Epithelial cell of proximal tubule (primary cell): ENCODE measurements around the gene NAA15. TPM values are rescaled to one million over a fixed set of nuclear protein-coding genes. Genes with fewer than 3 reads are reported as not detected.

Experiments used
- DNase-seq: peaks from one replicate; pipeline ENCODE4 v3.0.0-alpha.2; 2011; ENCODE audit warnings: low read depth
- H3K4me3 ChIP-seq: 2 replicates; pipeline ENCODE4 v1.5.1; 2011; ENCODE audit warnings: low read depth, mild to moderate bottlenecking, low read length
- CTCF ChIP-seq: conservative IDR thresholded peaks from 2 replicates; pipeline ENCODE4 v1.5.1; 2012; ENCODE audit warnings: low read depth, mild to moderate bottlenecking, low read length
- total RNA-seq: library from RNA; depleted of rRNA; stranded (reverse); fragments of >200 nt; gene quantifications from 2 replicates; pipeline ENCODE4 v1.2.3, GENCODE V29; 2015

The NAA15 gene
- total RNA-seq, 1 donor from 2014 or later = 33.7 TPM

GRCh38 chr4:139278912-139279759 lies 22.2 kb upstream of the NAA15 start:
- TF ChIP-seq CTCF = no peak
- no peak for DNase-seq
- peak overlapping the region; percentile 56 for H3K4me3 ChIP-seq

- TF ChIP-seq CTCF = no peak
- no peak for DNase-seq
- H3K4me3 ChIP-seq = peak within 1 kb of the TSS; percentile 56
Measured at GRCh38 chr4:139279760-139280620, 21.3 kb upstream of the NAA15 start, which contains the start of gene MGARP. MGARP (minus strand) TSS chr4:139280225; CDS start chr4:139280158, 67 bp downstream.

DNA sequence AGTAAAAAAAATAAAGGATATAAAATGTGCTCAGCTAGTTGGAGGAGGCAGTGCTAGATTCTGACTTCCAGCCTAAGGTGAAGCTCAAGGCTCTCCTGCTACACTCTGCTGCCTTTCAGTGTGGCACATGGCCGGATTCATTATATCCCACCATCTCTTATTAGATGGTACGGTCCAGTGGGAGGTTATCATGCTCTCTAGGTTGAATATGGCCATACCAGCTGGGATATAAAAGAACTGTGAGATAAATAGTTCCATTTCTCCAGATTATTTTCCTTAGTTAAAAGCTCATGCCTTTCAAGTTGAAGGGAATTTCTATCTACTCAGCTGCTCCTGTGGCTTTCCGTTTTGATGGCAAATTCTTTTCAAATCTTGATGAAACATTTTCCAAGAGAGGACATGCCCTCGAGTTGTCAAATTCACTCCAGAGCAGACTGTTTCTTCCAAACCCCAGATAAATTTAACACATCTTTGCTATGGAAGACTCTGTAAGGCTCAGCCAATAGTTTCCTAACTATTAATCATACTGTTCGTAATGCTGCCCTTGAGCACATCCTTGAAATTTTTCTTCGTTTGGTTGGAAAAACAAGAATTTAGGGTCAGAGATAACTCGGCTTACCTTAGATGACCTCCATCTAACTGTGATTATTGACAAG lies 19.1 kb upstream of the NAA15 start:
- no peak for TF ChIP-seq CTCF
- no peak overlapping the region for H3K4me3 ChIP-seq
- DNase-seq = no peak

DNA sequence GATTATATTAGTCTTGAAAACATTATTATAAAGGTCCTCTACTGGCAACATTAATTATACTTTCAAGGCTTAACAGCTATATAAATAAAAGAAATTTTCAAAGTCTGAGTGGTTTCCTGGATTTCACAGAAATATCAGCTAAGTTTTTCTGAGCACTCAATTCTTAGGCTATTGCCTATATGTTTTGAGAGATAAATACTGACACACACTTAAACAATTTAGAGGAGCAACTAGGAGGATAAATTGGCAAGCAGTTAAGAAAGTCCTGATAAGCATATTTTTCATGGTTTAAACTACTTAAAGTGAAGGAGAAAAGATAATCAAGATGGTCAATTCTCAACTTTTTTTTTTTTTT lies 18.6 kb upstream of the NAA15 start:
- no peak for DNase-seq
- H3K4me3 ChIP-seq = no peak overlapping the region
- no peak for TF ChIP-seq CTCF

DNA sequence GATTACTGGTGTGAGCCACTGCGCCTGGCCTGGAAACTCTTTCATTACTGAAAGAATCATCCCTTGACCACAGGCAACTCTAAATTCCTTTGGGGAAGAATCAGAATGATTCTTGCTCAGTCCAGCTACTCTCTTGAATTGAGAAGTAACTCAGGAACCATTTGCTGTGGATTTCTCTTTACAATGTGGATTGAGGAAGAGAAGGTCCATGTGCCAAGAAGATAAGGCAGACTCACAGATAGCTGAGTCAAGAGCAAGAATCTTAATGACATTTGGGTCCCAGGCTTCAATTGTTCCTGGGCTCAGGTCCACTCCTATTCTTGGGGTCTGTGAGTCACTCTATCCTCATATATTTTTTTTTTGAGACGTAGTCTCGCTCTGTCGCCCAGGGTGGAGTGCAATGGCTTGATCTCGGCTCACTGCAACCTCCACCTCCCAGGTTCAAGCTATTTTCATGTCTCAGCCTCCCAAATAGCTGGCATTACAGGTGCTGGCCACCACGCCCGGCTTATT lies 15.1 kb upstream of the NAA15 start:
- TF ChIP-seq CTCF = no peak
- H3K4me3 ChIP-seq = no peak overlapping the region
- no peak for DNase-seq

DNA sequence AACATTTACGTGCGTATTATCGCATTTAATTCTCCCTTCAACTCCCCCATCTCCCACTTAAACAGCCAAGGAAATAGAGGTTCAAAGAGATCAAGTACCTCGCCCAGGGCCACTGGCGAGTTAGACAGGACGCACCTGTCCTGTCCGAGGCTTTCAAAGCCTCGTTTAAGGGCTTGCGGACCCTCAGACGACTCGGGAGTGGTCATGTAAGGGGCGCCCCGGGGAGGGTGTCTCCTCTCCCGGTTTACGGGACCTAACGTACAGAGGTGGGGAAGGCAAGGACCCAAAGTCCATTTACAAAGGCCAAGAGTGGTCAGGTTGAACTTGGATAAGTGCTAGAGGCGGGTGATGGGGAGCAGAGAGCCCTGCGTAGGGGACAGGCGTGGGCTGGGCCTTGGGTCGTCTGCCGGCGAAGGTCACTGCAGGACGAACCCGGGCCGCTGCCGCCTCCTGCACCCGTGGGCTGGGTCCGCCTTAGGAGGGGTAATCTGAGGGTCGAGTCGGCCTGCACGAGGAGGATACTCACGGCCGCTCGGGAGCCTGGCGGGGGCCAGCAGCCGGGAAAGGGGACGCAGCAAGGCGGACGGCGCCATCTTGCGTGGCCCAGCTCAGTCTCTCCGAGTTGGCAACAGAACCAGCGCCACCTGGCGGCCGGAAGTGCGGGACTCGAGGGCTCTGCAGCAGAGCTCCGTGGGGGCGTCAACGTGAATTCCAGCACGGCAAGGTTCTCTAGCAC lies 5.9 kb upstream of the NAA15 start:
- peak; percentile 44 for DNase-seq
- H3K4me3 ChIP-seq = peak overlapping the region; percentile 88
- TF ChIP-seq CTCF = peak; percentile 95
